Coronary artery (tissue), 2 donors: ENCODE results near the gene EFNA4.

Experiments used
- DNase-seq: peaks from one replicate; pipeline ENCODE4 v3.0.0-alpha.2; 2017; ENCODE audit warnings: low spot score
- H3K27ac ChIP-seq, 2 donors: fragments of 200-600 bp; sonication (generic); one replicate each; pipeline ENCODE4 v1.5.1; 2016 to 2019
- H3K4me3 ChIP-seq: fragments of 200-600 bp; sonication (generic); 2 replicates; pipeline ENCODE4 v1.5.1; 2016; ENCODE audit warnings: mild to moderate bottlenecking, moderate library complexity
- TF ChIP-seq, protein P1 (sequence below): fragments of 200-600 bp; sonication (generic); IDR thresholded peaks from one replicate; pipeline ENCODE4 v1.5.1; 2019; ENCODE audit warnings: antibody characterized with exemption

The EFNA4 gene

DNA sequence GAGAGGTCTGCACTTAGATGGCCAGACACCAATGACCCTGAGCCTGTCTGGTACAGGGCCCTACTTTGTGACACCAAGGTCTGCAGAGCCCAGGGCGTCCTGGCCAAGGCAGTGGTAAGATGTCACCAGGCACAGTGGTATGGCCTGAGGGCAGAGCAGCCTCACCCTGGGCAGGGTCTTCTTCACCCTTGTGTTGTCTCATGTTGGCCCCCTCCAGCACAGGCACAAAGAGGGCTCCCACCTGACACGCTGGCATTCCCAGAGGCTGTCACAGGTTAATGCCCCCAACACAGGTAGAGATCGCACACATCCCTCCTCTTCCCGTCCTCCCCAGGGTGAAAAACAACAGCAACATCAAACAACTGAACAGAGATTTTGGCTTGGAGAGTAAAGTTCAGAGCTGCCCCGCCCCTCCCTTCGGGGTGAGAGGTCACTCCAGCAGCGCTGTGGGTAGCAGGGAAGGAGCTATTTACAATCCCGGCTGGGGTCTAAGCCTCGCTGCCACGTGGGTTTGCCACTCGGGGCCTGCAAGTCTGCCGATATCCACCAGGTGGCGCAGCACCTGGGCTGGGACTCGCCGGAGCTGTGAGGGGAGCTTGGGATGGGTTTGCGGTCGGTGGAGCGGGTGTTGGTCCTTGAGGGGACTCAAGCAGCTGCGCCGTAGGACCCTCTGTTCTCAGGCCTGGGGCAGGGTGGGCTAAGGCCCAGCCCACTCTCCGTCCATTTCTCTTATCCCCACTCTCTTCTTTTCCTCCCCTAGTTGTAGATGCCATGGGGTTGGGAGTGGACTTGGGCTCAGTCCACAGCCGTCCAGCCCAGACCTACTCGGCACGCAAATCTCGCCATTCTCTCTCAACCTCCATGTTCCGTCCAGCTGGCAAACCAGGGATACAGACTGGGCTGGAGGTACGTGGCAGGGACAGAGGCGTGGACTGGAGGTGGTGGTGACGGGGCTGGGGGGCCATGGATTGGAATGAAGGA lies 27.8 kb downstream of the EFNA4 start:
- peak; percentile 83 for DNase-seq
- H3K4me3 ChIP-seq = no peak overlapping the region
- TF ChIP-seq, protein P1, sequence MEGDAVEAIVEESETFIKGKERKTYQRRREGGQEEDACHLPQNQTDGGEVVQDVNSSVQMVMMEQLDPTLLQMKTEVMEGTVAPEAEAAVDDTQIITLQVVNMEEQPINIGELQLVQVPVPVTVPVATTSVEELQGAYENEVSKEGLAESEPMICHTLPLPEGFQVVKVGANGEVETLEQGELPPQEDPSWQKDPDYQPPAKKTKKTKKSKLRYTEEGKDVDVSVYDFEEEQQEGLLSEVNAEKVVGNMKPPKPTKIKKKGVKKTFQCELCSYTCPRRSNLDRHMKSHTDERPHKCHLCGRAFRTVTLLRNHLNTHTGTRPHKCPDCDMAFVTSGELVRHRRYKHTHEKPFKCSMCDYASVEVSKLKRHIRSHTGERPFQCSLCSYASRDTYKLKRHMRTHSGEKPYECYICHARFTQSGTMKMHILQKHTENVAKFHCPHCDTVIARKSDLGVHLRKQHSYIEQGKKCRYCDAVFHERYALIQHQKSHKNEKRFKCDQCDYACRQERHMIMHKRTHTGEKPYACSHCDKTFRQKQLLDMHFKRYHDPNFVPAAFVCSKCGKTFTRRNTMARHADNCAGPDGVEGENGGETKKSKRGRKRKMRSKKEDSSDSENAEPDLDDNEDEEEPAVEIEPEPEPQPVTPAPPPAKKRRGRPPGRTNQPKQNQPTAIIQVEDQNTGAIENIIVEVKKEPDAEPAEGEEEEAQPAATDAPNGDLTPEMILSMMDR = peak; percentile 96
- no peak overlapping the region for H3K27ac ChIP-seq

DNA sequence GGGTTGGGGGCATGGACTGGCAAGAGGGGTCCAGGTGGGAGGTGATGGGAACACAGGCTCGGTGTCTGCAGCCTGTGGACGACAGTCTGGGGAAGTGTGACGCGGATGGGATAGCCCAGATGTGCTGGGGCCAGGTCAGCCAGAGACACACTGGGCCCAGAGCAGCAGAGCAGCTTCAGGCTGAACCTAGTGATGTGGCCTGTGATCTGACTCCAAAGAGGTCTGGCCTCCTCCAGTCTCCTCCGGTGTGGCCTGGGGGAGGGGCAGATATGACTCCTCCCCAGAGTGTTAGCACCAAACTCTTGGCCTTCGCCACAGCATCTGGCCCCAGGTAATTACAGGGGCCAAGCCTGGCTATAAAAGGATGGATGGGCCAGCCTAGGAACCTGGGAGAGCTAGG lies 28.6 kb downstream of the EFNA4 start:
- no peak for DNase-seq
- Histone ChIP-seq H3K27ac (no peak overlapping the region), H3K4me3 (no peak overlapping the region)
- TF ChIP-seq, protein P1 = no peak

DNA sequence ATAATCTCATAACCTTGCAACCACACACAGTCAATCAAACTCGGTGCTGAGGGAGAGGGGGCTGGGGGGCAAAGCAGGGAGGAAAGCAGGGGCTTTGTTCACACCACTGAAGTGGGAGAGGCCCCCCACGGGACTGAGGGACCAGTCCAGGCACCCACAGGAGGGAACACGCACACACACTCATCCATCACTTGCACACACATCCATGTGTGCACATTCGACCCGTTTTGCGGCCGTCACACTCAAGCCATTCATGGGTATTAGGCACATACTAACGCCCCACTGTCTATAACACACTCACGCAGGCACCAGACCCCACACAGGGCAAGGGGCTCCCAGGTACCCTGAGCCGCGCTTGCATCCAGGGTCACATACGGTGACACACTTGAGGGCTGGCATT lies 29.1 kb downstream of the EFNA4 start:
- no peak overlapping the region for H3K4me3 ChIP-seq
- no peak overlapping the region for H3K27ac ChIP-seq
- no peak for DNase-seq
- TF ChIP-seq, protein P1 = no peak

DNA sequence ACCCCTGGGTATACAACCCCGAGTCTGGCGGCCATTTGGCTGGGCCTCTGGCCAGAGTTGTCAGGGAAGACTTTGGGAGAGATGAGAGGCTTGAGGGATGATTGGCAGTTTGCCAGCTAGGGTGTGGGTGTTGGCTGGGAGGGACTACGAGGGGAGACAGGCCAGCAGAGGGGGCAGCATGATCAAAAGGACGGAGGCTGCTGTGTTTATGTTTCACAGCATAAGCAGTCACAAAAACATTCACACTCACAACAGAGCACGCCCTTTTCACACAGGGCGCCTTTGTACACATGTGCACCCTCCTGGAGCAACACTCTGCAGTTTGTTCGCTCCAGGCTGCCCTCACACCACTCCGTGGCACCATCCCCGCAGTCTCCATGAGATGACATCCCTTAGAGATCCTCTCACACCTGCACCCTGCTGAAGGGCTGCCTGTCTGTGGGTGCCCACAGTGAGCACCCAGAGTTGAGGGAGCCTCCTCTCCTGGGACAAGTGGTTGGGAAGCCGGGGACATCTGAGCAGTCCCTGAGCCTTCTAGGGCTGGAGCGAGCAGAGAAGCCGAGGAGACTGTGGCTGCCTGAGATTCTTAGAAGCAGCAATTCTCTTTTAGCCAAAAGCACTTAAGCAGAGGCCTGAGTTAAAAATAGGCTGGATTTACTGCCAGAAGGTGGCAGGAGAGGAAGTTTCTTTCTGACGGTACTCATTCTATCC lies 30.5 kb downstream of the EFNA4 start:
- TF ChIP-seq, protein P1 = peak; percentile 11
- Histone ChIP-seq H3K27ac (peak overlapping the region; percentile 19 to 66), H3K4me3 (no peak overlapping the region)
- DNase-seq = no peak

DNA sequence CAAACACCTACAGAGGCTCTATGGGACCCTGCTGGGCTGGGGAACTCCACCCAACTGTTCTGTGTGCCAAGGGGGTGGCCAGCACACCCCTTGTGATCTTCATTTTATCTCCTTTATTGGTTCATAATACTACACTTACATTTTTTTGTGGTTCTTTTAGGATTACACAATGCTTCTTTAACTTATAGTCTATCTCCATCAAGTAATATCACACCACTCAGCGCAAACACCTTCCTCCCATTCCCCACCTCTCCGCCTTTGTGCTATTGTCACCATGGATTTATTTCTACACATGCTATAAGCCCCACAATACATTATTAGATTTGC lies 31.0 kb downstream of the EFNA4 start:
- TF ChIP-seq, protein P1 = no peak
- no peak overlapping the region for H3K4me3 ChIP-seq
- no peak for DNase-seq
- peak overlapping the region; percentile 19 to 66 for H3K27ac ChIP-seq

DNA sequence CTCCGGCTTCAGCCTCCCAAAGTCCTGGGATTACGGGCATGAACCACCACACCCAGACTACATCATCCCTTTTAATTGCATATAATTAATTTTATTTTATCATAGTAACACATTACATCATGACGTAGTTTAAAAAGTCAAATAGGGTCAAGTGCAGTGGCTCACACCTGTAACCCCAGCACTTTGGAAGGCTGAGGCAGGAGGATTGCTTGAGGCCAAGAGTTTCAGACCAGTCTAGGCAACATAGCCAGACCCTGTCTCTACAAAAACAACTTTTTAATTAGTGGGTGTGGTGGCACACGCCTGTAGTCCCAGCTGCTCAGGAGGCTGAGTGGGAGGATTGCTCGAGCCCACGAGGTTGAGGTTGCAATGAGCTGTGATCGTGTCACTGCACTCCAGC lies 35.8 kb downstream of the EFNA4 start:
- DNase-seq = no peak
- Histone ChIP-seq H3K4me3 (no peak overlapping the region), H3K27ac (no peak overlapping the region)
- TF ChIP-seq, protein P1 = no peak
